DND-41 (cell line): ENCODE results near the gene BTBD17.

ENCODE experiments used
- EZH2 ChIP-seq: IDR thresholded peaks from 3 replicates; pipeline ENCODE4 v1.6.1; 2012; ENCODE audit warnings: borderline replicate concordance, low read depth, mild to moderate bottlenecking, moderate library complexity, low read length, inconsistent platforms; ENCODE audit not compliant: severe bottlenecking
- TF ChIP-seq, protein P1 (sequence below): IDR thresholded peaks from 2 replicates; pipeline ENCODE4 v1.5.1; 2012; ENCODE audit warnings: borderline replicate concordance, low read length, moderate library complexity, mild to moderate bottlenecking; ENCODE audit not compliant: poor library complexity, severe bottlenecking; ENCODE audit errors: extremely low read depth

DNA sequence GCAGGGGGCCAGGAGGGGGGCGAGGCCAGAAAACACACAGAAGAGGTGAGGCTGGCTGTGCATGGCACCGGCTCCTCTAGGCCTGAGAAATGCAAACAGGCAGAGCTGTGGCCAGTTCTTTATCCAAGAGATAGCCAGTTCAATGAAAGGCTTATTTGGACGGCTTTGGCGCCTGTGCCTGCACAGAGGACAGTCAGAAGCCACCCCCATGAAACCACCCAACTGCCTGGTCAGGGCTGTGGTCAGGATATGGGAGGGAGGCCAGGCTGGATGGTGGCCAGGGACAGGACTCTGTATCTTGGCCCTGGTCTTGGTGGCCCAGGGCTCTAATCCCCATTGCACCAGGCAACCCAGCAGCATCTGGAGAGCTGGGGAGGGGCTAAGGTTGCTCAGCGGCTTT is 45.7 kb upstream of the BTBD17 start:
- TF ChIP-seq, protein P1, sequence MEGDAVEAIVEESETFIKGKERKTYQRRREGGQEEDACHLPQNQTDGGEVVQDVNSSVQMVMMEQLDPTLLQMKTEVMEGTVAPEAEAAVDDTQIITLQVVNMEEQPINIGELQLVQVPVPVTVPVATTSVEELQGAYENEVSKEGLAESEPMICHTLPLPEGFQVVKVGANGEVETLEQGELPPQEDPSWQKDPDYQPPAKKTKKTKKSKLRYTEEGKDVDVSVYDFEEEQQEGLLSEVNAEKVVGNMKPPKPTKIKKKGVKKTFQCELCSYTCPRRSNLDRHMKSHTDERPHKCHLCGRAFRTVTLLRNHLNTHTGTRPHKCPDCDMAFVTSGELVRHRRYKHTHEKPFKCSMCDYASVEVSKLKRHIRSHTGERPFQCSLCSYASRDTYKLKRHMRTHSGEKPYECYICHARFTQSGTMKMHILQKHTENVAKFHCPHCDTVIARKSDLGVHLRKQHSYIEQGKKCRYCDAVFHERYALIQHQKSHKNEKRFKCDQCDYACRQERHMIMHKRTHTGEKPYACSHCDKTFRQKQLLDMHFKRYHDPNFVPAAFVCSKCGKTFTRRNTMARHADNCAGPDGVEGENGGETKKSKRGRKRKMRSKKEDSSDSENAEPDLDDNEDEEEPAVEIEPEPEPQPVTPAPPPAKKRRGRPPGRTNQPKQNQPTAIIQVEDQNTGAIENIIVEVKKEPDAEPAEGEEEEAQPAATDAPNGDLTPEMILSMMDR, result no peak
- no peak for TF ChIP-seq EZH2
